H1 (cell line): ENCODE measurements around the gene JPH3. TPM values are rescaled to one million over a fixed set of nuclear protein-coding genes. Genes with fewer than 3 reads are reported as not detected.

Experiments
- CTCF ChIA-PET: fragments of 300-600 bp; sonication (Branson Sonifier 250); formaldehyde crosslinking; loops from one replicate; lab custom pipeline; 2021; ENCODE audit not compliant: partially characterized antibody; lab: Charles Lee
- POLR2A ChIA-PET: fragments of 300-600 bp; sonication (Branson Sonifier 250); formaldehyde crosslinking; loops from one replicate; lab custom pipeline; 2021; ENCODE audit warnings: inconsistent platforms; ENCODE audit not compliant: partially characterized antibody; lab: Charles Lee
- DNase-seq, 2 experiments: peaks; one replicate each; pipeline versions ENCODE4 v3.0.0 to v3.0.0-alpha.2; 2010 to 2022; ENCODE audit warnings: low spot score in 2 of 2, low read depth in 1 of 2, mixed read lengths in 1 of 2
- FAIRE-seq: peaks from 2 replicates; lab custom pipeline; 2011; peaks lifted over from hg19 to GRCh38; lab: Jason Lieb, UNC
- H2AFZ ChIP-seq: 2 replicates; pipeline ENCODE4 v1.8.1; 2012; ENCODE audit warnings: low read length, inconsistent platforms
- H2AK5ac ChIP-seq: 2 replicates; pipeline ENCODE4 v1.6.1; 2013; ENCODE audit warnings: low read depth, low read length
- H2BK120ac ChIP-seq: replicated peaks from 2 replicates; pipeline ENCODE3; 2013; ENCODE audit warnings: low read depth, low read length, inconsistent platforms
- H2BK12ac ChIP-seq: 2 replicates; pipeline ENCODE4 v1.6.1; 2013; ENCODE audit warnings: low read depth, low read length
- H2BK15ac ChIP-seq: 2 replicates; pipeline ENCODE4 v1.6.1; 2013; ENCODE audit warnings: low read length
- H2BK20ac ChIP-seq: 2 replicates; pipeline ENCODE4 v1.6.1; 2013; ENCODE audit warnings: low read length
- H2BK5ac ChIP-seq: 2 replicates; pipeline ENCODE4 v1.6.1; 2013; ENCODE audit warnings: low read depth, low read length
- H3K14ac ChIP-seq: 2 replicates; pipeline ENCODE4 v1.6.1; 2013; ENCODE audit warnings: inconsistent platforms; ENCODE audit not compliant: insufficient read length
- H3K18ac ChIP-seq: 2 replicates; pipeline ENCODE4 v1.6.1; 2013; ENCODE audit warnings: low read length; ENCODE audit errors: extremely low read depth
- H3K23ac ChIP-seq: 2 replicates; pipeline ENCODE4 v1.6.1; 2013; ENCODE audit warnings: inconsistent platforms; ENCODE audit not compliant: insufficient read length
- H3K23me2 ChIP-seq: 2 replicates; pipeline ENCODE4 v1.6.1; 2013; ENCODE audit warnings: low read depth, low read length
- H3K27ac ChIP-seq: 2 replicates; pipeline ENCODE4 v1.6.1; 2011; ENCODE audit warnings: low read depth, low read length, inconsistent platforms
- H3K27me3 ChIP-seq, 4 experiments: replicated peaks in 1 of 4; 1 replicate in 1 of 4; 2 replicates in 3 of 4; pipeline versions ENCODE4 v1.6.1 to v1.8.1; 2011 to 2013; ENCODE audit warnings: low read length in 3 of 4, mild to moderate bottlenecking in 3 of 4, inconsistent platforms in 2 of 4, mixed read lengths in 2 of 4, moderate library complexity in 1 of 4; ENCODE audit not compliant: control insufficient read depth in 3 of 4, insufficient read depth in 3 of 4; ENCODE audit errors: extremely low read depth in 1 of 4
- H3K36me3 ChIP-seq, 4 experiments: 2 replicates each; pipeline versions ENCODE4 v1.6.1 to v1.8.1; 2011 to 2013; ENCODE audit warnings: mild to moderate bottlenecking in 4 of 4, low read length in 3 of 4, moderate library complexity in 2 of 4, control low read depth in 1 of 4, inconsistent platforms in 1 of 4; ENCODE audit not compliant: insufficient read depth in 4 of 4, control insufficient read depth in 2 of 4
- H3K4ac ChIP-seq: replicated peaks from 2 replicates; pipeline ENCODE3; 2013; ENCODE audit warnings: low read length, low read depth, mixed read lengths, inconsistent platforms; ENCODE audit not compliant: insufficient read length
- H3K4me1 ChIP-seq, 4 experiments: replicated peaks in 1 of 4; 1 replicate in 1 of 4; 2 replicates in 3 of 4; pipeline versions ENCODE4 v1.6.1 to v1.8.1; 2011 to 2013; ENCODE audit warnings: low read length in 3 of 4, inconsistent platforms in 2 of 4, mixed read lengths in 1 of 4; ENCODE audit not compliant: insufficient read depth in 4 of 4, control insufficient read depth in 3 of 4
- H3K4me2 ChIP-seq, 2 experiments: 2 replicates each; pipeline versions ENCODE4 v1.6.1 to v1.8.1; 2011 to 2013; ENCODE audit warnings: low read depth in 2 of 2, low read length in 2 of 2, control low read depth in 1 of 2, inconsistent platforms in 1 of 2, mild to moderate bottlenecking in 1 of 2; ENCODE audit not compliant: insufficient read depth in 1 of 2
- H3K4me3 ChIP-seq, 4 experiments: fragments of 200-600, 300-600 bp in 1 of 4; sonication (generic), shearing (Covaris generic), sonication (Bioruptor Twin) in 1 of 4; 2 replicates each; pipeline versions ENCODE4 v1.5.1 to v1.8.1; 2011 to 2016; ENCODE audit warnings: low read length in 4 of 4, low read depth in 3 of 4, control low read depth in 2 of 4, inconsistent platforms in 2 of 4, mild to moderate bottlenecking in 2 of 4, mixed read lengths in 1 of 4, moderate library complexity in 1 of 4; ENCODE audit not compliant: insufficient read depth in 2 of 4; ENCODE audit errors: extremely low read depth in 1 of 4
- H3K56ac ChIP-seq: replicated peaks from 2 replicates; pipeline ENCODE3; 2013; ENCODE audit warnings: low read depth, mild to moderate bottlenecking, mixed read lengths, low read length, inconsistent platforms; ENCODE audit not compliant: insufficient read length
- H3K79me1 ChIP-seq: 2 replicates; pipeline ENCODE4 v1.6.1; 2013; ENCODE audit warnings: low read depth, low read length, control low read depth
- H3K79me2 ChIP-seq, 2 experiments: 2 replicates each; pipeline versions ENCODE4 v1.6.1 to v1.8.1; 2012 to 2013; ENCODE audit warnings: low read length in 2 of 2, mild to moderate bottlenecking in 2 of 2, inconsistent platforms in 1 of 2; ENCODE audit not compliant: insufficient read depth in 2 of 2, control insufficient read depth in 1 of 2
- H3K9ac ChIP-seq, 4 experiments: replicated peaks in 1 of 4; 1 replicate in 1 of 4; 2 replicates in 3 of 4; pipeline versions ENCODE4 v1.6.1 to v1.8.1; 2011 to 2013; ENCODE audit warnings: low read depth in 3 of 4, low read length in 3 of 4, control low read depth in 2 of 4, mild to moderate bottlenecking in 2 of 4, moderate library complexity in 2 of 4, inconsistent platforms in 1 of 4; ENCODE audit errors: extremely low read depth in 1 of 4
- H3K9me3 ChIP-seq, 2 experiments: 2 replicates each; pipeline versions ENCODE4 v1.6.1 to v1.8.1; 2012 to 2013; ENCODE audit warnings: mild to moderate bottlenecking in 2 of 2, moderate library complexity in 2 of 2, control low read depth in 1 of 2, inconsistent platforms in 1 of 2, low read depth in 1 of 2, low read length in 1 of 2, mixed read lengths in 1 of 2; ENCODE audit not compliant: insufficient read depth in 2 of 2
- H4K20me1 ChIP-seq, 2 experiments: replicated peaks in 1 of 2; 2 replicates each; pipeline versions ENCODE3 to v1.8.1; 2011 to 2013; ENCODE audit warnings: inconsistent platforms in 2 of 2, low read length in 2 of 2, mild to moderate bottlenecking in 1 of 2; ENCODE audit not compliant: insufficient read depth in 2 of 2, control insufficient read depth in 1 of 2
- H4K5ac ChIP-seq: 2 replicates; pipeline ENCODE4 v1.6.1; 2013; ENCODE audit warnings: low read length, low read depth, mixed read lengths, inconsistent platforms; ENCODE audit not compliant: insufficient read length
- H4K8ac ChIP-seq: 2 replicates; pipeline ENCODE4 v1.8.0; 2013; ENCODE audit warnings: mild to moderate bottlenecking, moderate library complexity, low read length, inconsistent platforms; ENCODE audit not compliant: insufficient read depth; ENCODE audit errors: extremely low read depth
- H4K91ac ChIP-seq: replicated peaks from 2 replicates; pipeline ENCODE3; 2013; ENCODE audit warnings: low read length, mixed read lengths, inconsistent platforms; ENCODE audit not compliant: insufficient read length
- BRCA1 ChIP-seq: IDR thresholded peaks from 2 replicates; pipeline ENCODE4 v1.6.1; 2012; ENCODE audit warnings: low read depth, low read length, improper control_type of control experiment
- CBX5 ChIP-seq: fragments of 300-800, 300-1000 bp; sonication (generic); IDR thresholded peaks from 2 replicates; pipeline ENCODE4 v1.7.1; 2016; ENCODE audit warnings: antibody characterized with exemption, low read length, low read depth
- CBX8 ChIP-seq: fragments of 300-800, 300-1000 bp; sonication (generic); IDR thresholded peaks from 2 replicates; pipeline ENCODE4 v1.7.1; 2016; ENCODE audit warnings: low read depth, low read length, borderline replicate concordance
- CEBPB ChIP-seq: IDR thresholded peaks from 2 replicates; pipeline ENCODE4 v1.6.1; 2012; ENCODE audit warnings: low read depth, low read length
- CHD1 ChIP-seq: IDR thresholded peaks from 2 replicates; pipeline ENCODE4 v1.6.1; 2012; ENCODE audit warnings: low read depth, low read length, improper control_type of control experiment
- CHD2 ChIP-seq: IDR thresholded peaks from 2 replicates; pipeline ENCODE4 v1.6.1; 2012; ENCODE audit warnings: low read length, improper control_type of control experiment
- MAFK ChIP-seq: IDR thresholded peaks from 2 replicates; pipeline ENCODE4 v1.6.1; 2012; ENCODE audit warnings: low read depth, mild to moderate bottlenecking, improper control_type of control experiment, low read length
- NANOG ChIP-seq: IDR thresholded peaks from 2 replicates; pipeline ENCODE4 v1.6.1; 2011; ENCODE audit warnings: low read length, low read depth, mild to moderate bottlenecking, inconsistent platforms; ENCODE audit not compliant: insufficient read depth, poor library complexity, severe bottlenecking
- PHF8 ChIP-seq: fragments of 200-600 bp; sonication (generic); conservative IDR thresholded peaks from 2 replicates; pipeline ENCODE4 v1.7.1; 2012; ENCODE audit warnings: low read depth, mild to moderate bottlenecking, inconsistent platforms, low read length, moderate library complexity
- SAP30 ChIP-seq: fragments of 300-600 bp; sonication (generic); IDR thresholded peaks from 2 replicates; pipeline ENCODE4 v1.7.1; 2012; ENCODE audit warnings: low read length, moderate library complexity, mild to moderate bottlenecking, inconsistent platforms; ENCODE audit not compliant: insufficient read depth, insufficient replicate concordance
- SP2 ChIP-seq: IDR thresholded peaks from 2 replicates; pipeline ENCODE4 v1.6.1; 2012; ENCODE audit warnings: mild to moderate bottlenecking, low read length, inconsistent platforms
- TBP ChIP-seq: IDR thresholded peaks from 2 replicates; pipeline ENCODE4 v1.6.1; 2011; ENCODE audit warnings: low read depth, low read length, improper control_type of control experiment
- WGBS, 2 experiments: shearing (Covaris generic) in 1 of 2; methylation state at CpG; one replicate each; pipeline versions ENCODE4 v1.1.6 to v1.1.7; 2013 to 2015; ENCODE audit warnings: low lambda C conversion rate in 2 of 2, mixed read lengths in 2 of 2, inconsistent platforms in 1 of 2, low coverage in 1 of 2, missing lambda C conversion rate in 1 of 2; ENCODE audit not compliant: insufficient replicate concordance in 2 of 2, insufficient coverage in 1 of 2, insufficient read length in 1 of 2; ENCODE audit errors: extremely low coverage in 1 of 2, missing lambda C conversion rate in 1 of 2; 5-methylcytosine and 5-hydroxymethylcytosine counted together
- polyA plus RNA-seq, 7 experiments: library from polyadenylated mRNA; depleted of rRNA in 3 of 7; stranded (reverse) in 5 of 7; unstranded in 2 of 7; fragments of >200 nt in 5 of 7; fragments of 200-250 nt in 2 of 7; gene quantifications; 1 replicate in 5 of 7; 2 replicates in 1 of 7; 4 replicates in 1 of 7; pipeline versions ENCODE4 v1.2.1 to v1.2.3, GENCODE V29; 2011 to 2013; ENCODE audit warnings: missing spikeins in 2 of 7, mixed read lengths in 2 of 7
- total RNA-seq: library from RNA; stranded (reverse); fragmentation: NEBNext Ultra II Directional; extraction: Animal tissue kit (Norgen Biotek cat#: 25700); gene quantifications from 2 replicates; pipeline ENCODE4 v1.2.1, GENCODE V29; 2021
- TF ChIP-seq, protein P1 (sequence below): IDR thresholded peaks from 2 replicates; pipeline ENCODE4 v1.6.1; 2011; ENCODE audit warnings: low read depth, mild to moderate bottlenecking, low read length; ENCODE audit not compliant: insufficient read depth

The JPH3 gene
- total and polyA plus RNA-seq, 2 of the 8 experiments (the other 6 are each of a cell fraction or from before 2014, with no cell fraction given): 10.3 to 28.3 TPM

GRCh38 chr16:87622756-87623319, 20.5 kb downstream of the JPH3 start:
- Histone ChIP-seq H3K4me2 (no peak overlapping the region), H3K9ac (no peak overlapping the region), H2BK15ac (no peak overlapping the region), H3K9me3 (no peaks in the 10 kb centered on the region), H4K91ac (no peak overlapping the region), H3K4ac (no peak overlapping the region), H2BK120ac (no peak overlapping the region), H3K36me3 (no peaks in the 10 kb centered on the region), H3K4me1 (peaks cover 0 to 20% (median 3%) of the 10 kb centered on the region in 4 experiments; a peak in 6 of 7 replicates), H4K5ac (no peak overlapping the region), H3K56ac (no peak overlapping the region), H3K4me3 (no peak overlapping the region), H3K23ac (no peak overlapping the region), H3K18ac (no peak overlapping the region), H3K27me3 (no peaks in the 10 kb centered on the region), H3K27ac (no peak overlapping the region), H4K20me1 (peaks cover 4 to 10% of the 10 kb centered on the region in 2 experiments), H3K23me2 (no peaks in the 10 kb centered on the region), H4K8ac (no peak overlapping the region), H2AK5ac (no peak overlapping the region), H3K14ac (no peak overlapping the region), H3K79me1 (peaks cover 2% of the 10 kb centered on the region), H2BK5ac (no peak overlapping the region), H2AFZ (no peak overlapping the region), H3K79me2 (no peaks in the 10 kb centered on the region; a peak in 1 of 4 replicates), H2BK20ac (no peak overlapping the region), H2BK12ac (no peak overlapping the region)
- ChIA-PET CTCF (interaction anchor here (1.2 to 5.6 kb wide), 7 partner anchors 12 to 72 kb away, joined by 3 to 65 read pairs (median 6); no protein-coding TSS in a partner anchor), POLR2A (interaction anchor here (0.6 kb wide), 1 partner anchor 1393 kb away, joined by 3 read pairs; no protein-coding TSS in a partner anchor)
- WGBS, 2 experiments: 86% methylated on average over 10 of the region's 10 CpGs; no CpG with 5 or more reads in 1 of the 2 experiments
- FAIRE-seq (no peak), DNase-seq (no peak)
- TF ChIP-seq NANOG (no peak), SP2 (no peak), BRCA1 (no peak), PHF8 (no peak), CEBPB (no peak), SAP30 (no peak), CHD1 (no peak), CBX5 (no peak), MAFK (no peak), TBP (no peak), CHD2 (no peak), CBX8 (no peak)
- TF ChIP-seq, protein P1, sequence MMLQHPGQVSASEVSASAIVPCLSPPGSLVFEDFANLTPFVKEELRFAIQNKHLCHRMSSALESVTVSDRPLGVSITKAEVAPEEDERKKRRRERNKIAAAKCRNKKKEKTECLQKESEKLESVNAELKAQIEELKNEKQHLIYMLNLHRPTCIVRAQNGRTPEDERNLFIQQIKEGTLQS: no peak
